HCT116 (cell line): ENCODE results near the gene KRT74. TPM values are rescaled to one million over a fixed set of nuclear protein-coding genes. Genes with fewer than 3 reads are reported as not detected.

Source experiments
- ATAC-seq: fragments of 200-7000 bp; cut with Tn5 transposase; 2 replicates; pipeline ENCODE4 v1.9.1; 2020; ENCODE audit warnings: mild to moderate bottlenecking, moderate library complexity
- BruUV-seq: library from RNA; stranded (reverse); fragments of 400-500 nt; replicated peaks from 2 replicates; lab custom pipeline; 2021; lab: Mats Ljungman, UMichigan
- CTCF ChIA-PET: fragments of 300-600 bp; sonication (Branson Sonifier 250); formaldehyde crosslinking; loops from one replicate; lab custom pipeline; 2021; ENCODE audit warnings: antibody characterized with exemption; lab: Charles Lee
- POLR2A ChIA-PET: fragments of 300-600, 350-600 bp; sonication (Branson Sonifier 250); formaldehyde crosslinking; loops from one replicate; lab custom pipeline; 2021; ENCODE audit warnings: antibody characterized with exemption; lab: Charles Lee
- RAD21 ChIA-PET, 2 experiments: fragments of 300-600 bp; sonication (Branson Sonifier 250); formaldehyde crosslinking; loops; one replicate each; lab custom pipeline; 2023; ENCODE audit warnings: low total read pairs in 2 of 2; ENCODE audit not compliant: uncharacterized antibody in 2 of 2, unreplicated experiment in 2 of 2, low non-redundant PET in 1 of 2; lab: Charles Lee
- DNase-seq: peaks from one replicate; pipeline ENCODE4 v3.0.0-alpha.2; 2010; ENCODE audit warnings: low read depth, low spot score
- H2AFZ ChIP-seq: fragments of 200-600 bp; shearing (Covaris generic), sonication (generic); 2 replicates; pipeline ENCODE4 v1.6.1; 2017; ENCODE audit warnings: low read depth, mixed run types, mixed read lengths, antibody characterized with exemption, low read length; ENCODE audit not compliant: poor library complexity, severe bottlenecking
- H3K27ac ChIP-seq: 2 replicates; pipeline ENCODE4 v1.5.1; 2012; ENCODE audit warnings: low read depth, low read length
- H3K27me3 ChIP-seq: fragments of 200-600 bp; sonication (generic); 2 replicates; pipeline ENCODE4 v1.6.1; 2016; ENCODE audit warnings: mixed run types, low read length, mixed read lengths; ENCODE audit not compliant: insufficient read depth
- H3K36me3 ChIP-seq, 2 experiments: fragments of 200-500 bp in 1 of 2; fragments of 200-600 bp in 1 of 2; sonication (Bioruptor generic) in 1 of 2; sonication (generic) in 1 of 2; 2 replicates each; pipeline versions ENCODE4 v1.5.1 to v1.6.1; 2014 to 2016; ENCODE audit warnings: low read length in 2 of 2, inconsistent platforms in 1 of 2, mixed read lengths in 1 of 2, mixed run types in 1 of 2; ENCODE audit not compliant: insufficient read depth in 2 of 2, control insufficient read depth in 1 of 2
- H3K4me1 ChIP-seq, 2 experiments: fragments of 200-600 bp in 1 of 2; sonication (generic) in 1 of 2; 2 replicates each; pipeline versions ENCODE4 v1.5.1 to v1.6.1; 2012 to 2017; ENCODE audit warnings: low read length in 2 of 2, inconsistent platforms in 1 of 2, mild to moderate bottlenecking in 1 of 2, mixed read lengths in 1 of 2, mixed run types in 1 of 2, moderate library complexity in 1 of 2; ENCODE audit not compliant: insufficient read depth in 2 of 2, control insufficient read depth in 1 of 2
- H3K4me2 ChIP-seq: fragments of 200-600 bp; sonication (generic); 2 replicates; pipeline ENCODE4 v1.6.1; 2017; ENCODE audit warnings: mixed run types, low read length, mixed read lengths
- H3K4me3 ChIP-seq, 2 experiments: fragments of 200-600 bp in 1 of 2; sonication (generic) in 1 of 2; replicated peaks in 1 of 2; 2 replicates each; pipeline ENCODE4 v1.5.1; 2011 to 2016; ENCODE audit warnings: low read length in 2 of 2, control low read depth in 1 of 2, low read depth in 1 of 2, mild to moderate bottlenecking in 1 of 2, mixed read lengths in 1 of 2, mixed run types in 1 of 2
- H3K79me2 ChIP-seq: fragments of 200-600 bp; sonication (generic); 2 replicates; pipeline ENCODE4 v1.6.1; 2017; ENCODE audit warnings: mild to moderate bottlenecking, mixed run types, low read length, moderate library complexity, mixed read lengths; ENCODE audit not compliant: insufficient read depth
- H3K9ac ChIP-seq: fragments of 200-600 bp; sonication (generic); 2 replicates; pipeline ENCODE4 v1.6.1; 2016; ENCODE audit warnings: low read length, mixed read lengths
- H3K9me2 ChIP-seq: fragments of 200-600 bp; sonication (generic), shearing (Covaris generic); 2 replicates; pipeline ENCODE4 v1.6.1; 2017; ENCODE audit warnings: mixed run types, mild to moderate bottlenecking, moderate library complexity; ENCODE audit not compliant: insufficient read depth
- H3K9me3 ChIP-seq, 2 experiments: fragments of 200-500 bp in 1 of 2; fragments of 200-600 bp in 1 of 2; sonication (Bioruptor generic) in 1 of 2; sonication (generic) in 1 of 2; 2 replicates each; pipeline ENCODE4 v1.6.1; 2014 to 2017; ENCODE audit warnings: low read length in 2 of 2, mixed read lengths in 2 of 2, inconsistent platforms in 1 of 2, low read depth in 1 of 2, mild to moderate bottlenecking in 1 of 2, mixed run types in 1 of 2, moderate library complexity in 1 of 2; ENCODE audit not compliant: control insufficient read depth in 1 of 2, insufficient read depth in 1 of 2
- H4K20me1 ChIP-seq: fragments of 200-600 bp; sonication (generic), shearing (Covaris generic); 2 replicates; pipeline ENCODE4 v1.6.1; 2017; ENCODE audit warnings: mixed run types, mild to moderate bottlenecking, moderate library complexity; ENCODE audit not compliant: insufficient read depth
- ATF3 ChIP-seq: IDR thresholded peaks from 2 replicates; pipeline ENCODE4 v1.6.1; 2012
- CEBPB ChIP-seq: IDR thresholded peaks from 2 replicates; pipeline ENCODE4 v1.6.1; 2012; ENCODE audit warnings: low read depth
- CTCF ChIP-seq, 3 experiments: fragments of 200-600 bp in 1 of 3; sonication (generic) in 1 of 3; IDR thresholded peaks in 2 of 3; conservative IDR thresholded peaks in 1 of 3; 2 replicates each; pipeline ENCODE4 v1.5.1; 2012 to 2017; ENCODE audit warnings: low read depth in 2 of 3, low read length in 2 of 3, antibody characterized with exemption in 1 of 3, borderline replicate concordance in 1 of 3, control low read depth in 1 of 3, mild to moderate bottlenecking in 1 of 3, mixed read lengths in 1 of 3, mixed run types in 1 of 3, moderate library complexity in 1 of 3; ENCODE audit not compliant: insufficient read depth in 1 of 3
- EGR1 ChIP-seq: IDR thresholded peaks from 2 replicates; pipeline ENCODE4 v1.6.1; 2012; ENCODE audit warnings: low read depth
- EZH2phosphoT487 ChIP-seq: fragments of 200-600 bp; IDR thresholded peaks from 2 replicates; pipeline ENCODE4 v1.6.1; 2018; ENCODE audit warnings: antibody characterized with exemption, borderline replicate concordance
- JUND ChIP-seq: IDR thresholded peaks from 2 replicates; pipeline ENCODE4 v1.6.1; 2012
- MAX ChIP-seq: IDR thresholded peaks from 2 replicates; pipeline ENCODE4 v1.6.1; 2012
- RAD21 ChIP-seq: IDR thresholded peaks from 2 replicates; pipeline ENCODE4 v1.6.1; 2012; ENCODE audit warnings: low read depth, mild to moderate bottlenecking
- REST ChIP-seq: IDR thresholded peaks from 2 replicates; pipeline ENCODE4 v1.6.1; 2012; ENCODE audit warnings: low read depth
- SRF ChIP-seq: IDR thresholded peaks from 2 replicates; pipeline ENCODE4 v1.6.1; 2012; ENCODE audit warnings: low read depth
- YY1 ChIP-seq: IDR thresholded peaks from 2 replicates; pipeline ENCODE4 v1.6.1; 2011; ENCODE audit warnings: low read length, low read depth, moderate library complexity, mild to moderate bottlenecking; ENCODE audit not compliant: insufficient replicate concordance; ENCODE audit errors: extremely low read depth
- ZBTB33 ChIP-seq: IDR thresholded peaks from 2 replicates; pipeline ENCODE4 v1.6.1; 2011; ENCODE audit warnings: mild to moderate bottlenecking, low read length, moderate library complexity; ENCODE audit not compliant: insufficient replicate concordance; ENCODE audit errors: extremely low read depth
- ZFX ChIP-seq: fragments of 450-650 bp; IDR thresholded peaks from 2 replicates; pipeline ENCODE4 v1.6.1; 2017
- intact Hi-C: fragments of 100-400 bp; cut with micrococcal nuclease; formaldehyde crosslinking; loops from 2 replicates; pipeline ENCODE4 v1.10.0; 2022
- total RNA-seq: library from RNA; stranded (reverse); gene quantifications from one replicate; pipeline ENCODE4 v1.2.1, GENCODE V29; 2021; ENCODE audit not compliant: unreplicated experiment

The KRT74 gene
- total RNA-seq, 1 experiment from 2014 or later, result not detected

GRCh38 chr12:52539083-52539820 lies 34.4 kb downstream of the KRT74 start:
- Histone ChIP-seq H3K9me3 (no peaks in the 10 kb centered on the region), H3K36me3 (no peaks in the 10 kb centered on the region), H3K79me2 (no peaks in the 10 kb centered on the region), H3K4me3 (no peak overlapping the region), H4K20me1 (no peaks in the 10 kb centered on the region), H3K4me2 (peak overlapping the region; percentile 22), H3K4me1 (peaks cover 13 to 18% of the 10 kb centered on the region in 2 experiments), H2AFZ (no peak overlapping the region), H3K27ac (no peak overlapping the region), H3K9ac (no peak overlapping the region), H3K9me2 (no peaks in the 10 kb centered on the region), H3K27me3 (no peaks in the 10 kb centered on the region)
- BruUV-seq, result no TSS peak
- no peak for TF ChIP-seq ZFX
- no peak for TF ChIP-seq REST
- no peak for TF ChIP-seq CEBPB
- TF ChIP-seq JUND, result no peak
- no peak for TF ChIP-seq SRF
- no peak for TF ChIP-seq ZBTB33
- TF ChIP-seq YY1, result no peak
- no peak for TF ChIP-seq RAD21
- TF ChIP-seq CTCF (IDR thresholded peaks at IDR 0.05 in 2 of 3, conservative IDR thresholded peaks at IDR 0.05 in 1 of 3; ENCODE audit: borderline replicate concordance in 1 of 3, insufficient read depth in 1 of 3, low read depth in 2 of 3, low read length in 2 of 3), result no peak
- no peak for TF ChIP-seq EGR1
- TF ChIP-seq ATF3, result no peak
- no peak for TF ChIP-seq MAX
- no peak for TF ChIP-seq EZH2phosphoT487
- intact Hi-C loops, result no loop called here
- ChIA-PET CTCF (interaction anchor here (1.2 to 1.6 kb wide), 2 partner anchors 143 to 340 kb away, joined by 3 read pairs; no protein-coding TSS in a partner anchor), POLR2A (no interaction called here), RAD21 (no interaction called here)
- DNase-seq (no peak), ATAC-seq (no peak)
